ENCODE results near the gene TLX1.
A peak's percentile ranks its signal among the peaks of the same experiment; 100 is the strongest.

Gene TLX1

GRCh38 chr10:101130984-101131961 is at the start of gene TLX1:
Gene TLX1 (plus strand): TSS chr10:101131300. CDS start chr10:101131542, 242 bp downstream.
- no peak for DNase-seq

- no peak for DNase-seq
Measured at GRCh38 chr10:101085846-101086245, 45.3 kb upstream of the TLX1 start.

GRCh38 chr10:101087376-101087775 is 43.7 kb upstream of the TLX1 start:
- DNase-seq = no peak

DNA sequence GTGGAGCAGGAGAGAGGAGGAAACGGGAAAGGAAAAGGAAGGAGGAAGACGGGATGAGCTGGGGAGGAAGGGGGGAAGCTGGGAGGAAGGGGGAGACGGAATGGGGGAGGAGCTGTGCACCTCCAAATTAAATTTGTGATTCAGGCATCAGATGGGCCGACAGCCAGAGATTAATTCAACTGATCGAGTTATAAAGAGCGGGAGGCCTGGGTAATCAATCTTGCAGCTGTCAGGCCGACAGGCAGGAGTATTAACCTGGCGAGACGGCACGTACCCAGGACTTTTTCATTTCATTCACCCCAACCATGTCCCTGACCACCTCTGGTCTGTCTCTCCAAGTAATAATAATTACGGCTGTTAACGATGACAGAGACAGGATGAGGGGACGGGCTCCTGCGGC is 43.1 kb upstream of the TLX1 start:
- DNase-seq = no peak

DNA sequence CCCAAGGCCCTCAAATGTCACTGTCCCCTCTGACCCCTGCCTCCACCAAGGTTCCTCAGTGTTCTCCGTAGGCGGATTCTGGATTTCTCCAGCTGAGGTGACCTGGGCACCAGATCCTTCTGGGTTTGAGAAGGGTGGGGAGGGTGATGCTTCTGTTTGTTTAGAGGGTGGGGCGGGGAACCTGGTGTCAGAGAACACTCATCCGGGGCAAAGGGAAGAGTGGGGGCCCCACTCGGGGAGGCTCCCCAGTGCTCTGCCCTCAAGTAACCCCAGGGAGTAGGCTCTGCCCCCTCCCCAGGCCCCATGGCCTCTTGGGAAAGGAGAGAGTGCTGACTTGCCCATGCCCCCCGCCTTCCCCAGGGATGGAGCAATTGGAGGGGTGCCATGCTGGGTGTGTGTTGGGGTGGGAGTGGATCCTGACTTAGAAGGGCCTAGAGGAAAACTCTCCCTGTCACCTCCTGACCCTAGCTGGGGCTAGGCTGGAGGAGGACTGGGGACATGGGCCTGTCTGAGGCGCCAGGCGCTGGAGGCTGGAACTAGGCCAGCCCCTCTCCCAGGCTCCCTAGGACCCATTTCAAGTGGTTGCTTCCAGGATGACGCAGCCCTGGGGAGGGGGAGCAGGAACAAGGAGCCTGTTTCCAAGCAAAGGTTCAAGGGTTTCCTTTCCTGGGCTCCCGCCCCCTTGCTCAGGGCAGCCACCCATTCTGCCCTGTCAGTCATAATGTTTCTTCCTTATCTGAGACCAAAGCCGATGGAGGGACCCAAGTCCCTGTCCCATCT is 41.4 kb upstream of the TLX1 start:
- no peak for DNase-seq

DNA sequence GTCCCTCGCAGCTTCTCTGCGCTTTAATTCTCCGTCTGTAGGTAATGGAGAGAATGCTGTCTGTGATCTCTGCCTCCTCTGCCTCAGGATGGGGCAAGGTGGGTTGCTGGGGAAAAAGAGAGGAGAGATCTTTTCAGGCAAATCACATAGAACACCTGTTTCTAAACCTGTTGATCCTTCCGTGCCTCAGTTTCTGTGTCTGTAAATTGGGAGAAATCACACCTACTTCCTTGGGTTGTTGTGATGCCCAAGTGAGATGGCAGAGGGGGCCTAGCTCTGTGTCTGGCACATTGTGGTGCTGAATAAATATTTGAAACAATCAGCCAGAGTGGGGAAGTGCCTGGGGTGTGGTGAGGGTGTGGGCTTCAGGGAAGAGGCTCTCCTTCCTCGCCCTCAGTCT is 40.5 kb upstream of the TLX1 start:
- DNase-seq = no peak

DNA sequence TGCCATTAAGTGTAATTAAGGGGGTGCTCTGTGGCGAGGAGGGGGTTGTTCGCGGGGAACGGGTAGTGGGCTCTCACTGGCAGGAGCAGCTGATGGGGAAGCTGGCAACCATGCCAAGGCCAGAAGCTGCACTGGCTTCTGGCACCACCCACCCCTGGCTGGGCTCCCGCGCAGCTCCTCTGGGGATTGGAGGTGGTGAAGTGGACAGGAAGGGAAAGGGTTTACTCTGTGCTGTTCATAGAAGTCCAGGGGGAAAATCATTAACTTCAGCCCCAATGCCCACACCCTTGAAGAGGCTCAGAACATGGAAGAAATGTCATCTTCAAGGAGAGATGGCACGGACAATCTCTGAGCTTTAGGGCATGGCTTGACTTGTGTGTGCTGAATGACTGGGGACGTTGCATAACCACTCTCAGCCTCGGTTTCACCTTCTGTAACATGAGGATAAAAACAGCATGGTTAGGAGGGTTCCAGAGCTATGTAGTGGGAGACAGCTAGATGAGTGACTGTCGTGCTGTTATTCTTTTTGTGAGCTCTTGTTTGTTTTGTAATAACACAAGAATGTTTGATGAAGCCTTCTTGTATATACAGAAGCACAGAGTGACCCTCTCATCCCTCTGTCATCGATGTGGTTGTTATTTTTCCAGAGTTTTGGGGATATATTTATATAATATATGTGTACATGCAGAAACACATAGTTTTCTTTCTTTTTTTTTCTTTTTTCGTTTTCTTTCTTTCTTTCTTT is 39.4 kb upstream of the TLX1 start:
- no peak for DNase-seq

- no peak for DNase-seq
Measured at GRCh38 chr10:101092881-101093354, 38.2 kb upstream of the TLX1 start.

GRCh38 chr10:101094121-101094879 is 36.8 kb upstream of the TLX1 start:
- no peak for DNase-seq

- DNase-seq = no peak
Measured at GRCh38 chr10:101095004-101095403, 36.1 kb upstream of the TLX1 start.

DNA sequence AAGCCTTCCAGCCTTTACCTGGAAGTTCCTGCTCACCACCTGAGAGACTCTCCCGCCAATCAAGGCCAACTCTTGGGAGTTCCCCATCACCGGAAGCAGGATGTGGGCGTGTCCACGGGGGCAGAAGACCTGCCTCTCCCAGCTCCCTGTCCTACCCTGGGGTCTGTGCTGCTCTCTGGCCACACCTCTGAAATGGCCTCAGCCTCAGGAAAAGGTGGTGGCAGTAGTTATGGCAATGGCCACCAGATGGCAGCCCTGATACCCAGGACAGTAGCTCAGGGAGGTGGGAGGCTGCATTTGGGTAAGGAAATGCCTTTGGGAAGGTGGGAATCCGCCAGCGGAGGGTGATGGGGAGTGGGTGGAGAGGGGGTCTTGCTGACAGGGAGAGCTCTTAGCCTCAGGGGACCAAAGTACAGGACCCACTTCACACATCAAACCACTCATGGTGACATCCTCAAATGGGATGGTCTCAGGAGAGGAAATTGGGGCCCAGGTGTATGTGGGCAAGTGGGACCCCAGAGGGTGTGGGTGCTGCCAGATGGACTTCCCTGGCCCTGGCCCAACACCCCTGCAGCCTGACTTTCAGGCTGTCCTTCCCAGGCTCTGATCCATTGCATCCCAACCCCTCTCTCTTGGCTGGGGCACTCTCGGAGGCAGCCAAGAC is 35.4 kb upstream of the TLX1 start:
- DNase-seq = peak in 5 of 14 donors; percentile 4 to 16 (median 8)

DNA sequence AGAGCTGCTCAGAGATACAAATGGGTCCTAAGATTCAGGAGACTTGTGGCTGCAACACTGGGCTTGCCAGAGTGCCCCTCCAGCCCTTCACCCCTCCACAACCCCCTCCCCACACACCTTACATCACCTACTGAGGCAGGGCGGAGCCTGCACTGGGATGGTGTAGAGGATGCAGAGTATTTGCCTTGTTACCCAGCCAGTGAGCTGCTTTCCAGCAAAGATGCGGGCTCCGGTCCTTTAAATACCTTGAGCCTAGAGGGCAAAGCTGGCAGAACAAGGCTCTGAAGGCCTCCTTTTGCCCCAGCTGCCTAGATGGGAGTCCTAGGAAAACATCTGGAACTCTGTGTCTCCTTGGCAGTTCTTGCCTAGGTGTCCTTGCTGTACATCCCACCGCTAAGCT is 34.7 kb upstream of the TLX1 start:
- DNase-seq = no peak

DNA sequence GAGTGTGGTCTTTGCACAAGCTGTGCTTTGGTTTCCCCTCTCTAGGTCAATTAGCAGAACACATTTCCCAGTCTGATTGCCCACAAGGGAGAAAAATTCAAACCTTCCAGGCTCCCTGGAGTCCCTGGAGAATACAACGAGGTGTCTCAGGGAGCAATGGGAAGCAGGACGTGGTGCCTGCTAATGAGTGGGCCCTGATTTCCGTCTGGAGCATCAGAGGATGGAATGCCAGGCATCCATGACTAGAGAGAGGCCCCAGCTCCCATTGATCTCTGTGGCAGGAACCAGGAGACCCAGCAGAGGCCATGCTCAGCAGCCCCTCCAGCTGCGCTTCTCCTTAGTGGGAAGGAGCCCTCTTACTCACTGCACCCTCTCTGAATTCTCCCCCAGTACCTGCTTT is 33.2 kb upstream of the TLX1 start:
- no peak for DNase-seq

DNA sequence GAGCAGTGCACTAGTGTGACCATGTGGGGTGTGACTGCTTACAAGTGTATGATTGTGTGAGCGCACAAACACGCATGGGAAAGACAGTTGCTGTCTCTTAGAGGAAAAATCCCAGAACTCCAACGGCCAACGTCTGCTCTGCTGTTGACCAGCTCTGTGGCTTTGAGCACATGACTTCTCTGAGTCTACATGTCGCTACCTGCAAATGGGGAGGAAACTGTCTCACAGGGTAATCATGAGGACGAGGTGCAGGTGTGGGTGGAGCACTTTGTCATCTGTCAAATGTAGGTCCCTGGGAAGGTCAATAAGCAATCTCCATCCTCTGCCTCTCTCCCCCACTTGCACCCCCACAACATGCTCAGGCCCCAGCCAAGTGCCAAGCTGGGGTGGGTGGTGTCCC is 31.2 kb upstream of the TLX1 start:
- no peak for DNase-seq

DNA sequence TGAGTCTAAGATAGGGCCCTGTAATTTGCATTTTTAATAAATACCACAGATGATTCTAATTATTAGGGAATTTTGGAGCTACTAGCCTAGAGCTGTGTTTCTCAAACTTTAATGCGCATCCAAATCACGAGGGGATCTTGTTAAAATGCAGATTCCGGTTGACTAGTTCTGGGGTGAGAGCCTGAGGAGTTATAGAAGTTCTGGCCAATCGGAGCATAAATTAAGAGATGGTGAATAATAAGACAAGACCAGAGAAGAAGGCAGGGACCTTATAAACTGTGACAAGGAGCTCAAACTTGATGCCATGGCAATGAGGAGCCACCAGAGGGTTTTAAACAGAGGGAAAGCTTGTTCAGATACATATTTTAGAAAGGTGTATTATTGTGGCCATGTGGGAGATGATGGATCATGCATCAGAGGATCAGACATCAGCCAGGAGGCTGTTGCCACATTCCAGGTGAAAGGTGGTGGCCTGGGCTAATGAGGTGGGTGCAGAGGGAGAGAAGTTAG is 29.7 kb upstream of the TLX1 start:
- no peak for DNase-seq

GRCh38 chr10:101103430-101103829 is 27.7 kb upstream of the TLX1 start:
- no peak for DNase-seq

DNA sequence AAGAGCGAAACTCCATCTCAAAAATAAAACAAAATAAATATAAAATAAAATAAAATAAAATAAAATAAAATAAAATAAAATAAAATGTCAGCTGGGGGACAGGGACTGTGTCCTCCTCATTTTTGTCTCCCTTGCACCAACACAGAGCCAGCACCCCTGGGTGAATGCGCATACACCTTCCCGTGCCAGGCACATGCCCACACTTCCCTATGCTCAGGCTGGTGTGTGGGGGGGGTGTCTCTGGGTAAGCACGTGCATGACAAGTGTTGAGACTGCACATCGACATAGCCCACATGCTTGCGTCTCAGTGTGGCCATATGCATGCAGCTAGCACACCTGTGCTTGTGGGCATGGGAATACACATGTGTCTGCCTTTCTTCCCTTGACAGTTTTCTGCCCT is 24.7 kb upstream of the TLX1 start:
- no peak for DNase-seq

- no peak for DNase-seq
Measured at GRCh38 chr10:101107771-101108170, 23.3 kb upstream of the TLX1 start.

GRCh38 chr10:101110856-101111523 is 20.1 kb upstream of the TLX1 start:
- no peak for DNase-seq

- no peak for DNase-seq
Measured at GRCh38 chr10:101111547-101111946, 19.6 kb upstream of the TLX1 start.
